ENCODE results near the gene RELT.

GRCh38 chr11:73398721-73399120, 22.5 kb downstream of the RELT start:
- no peak; the same call in 1 of the 2 replicates for TF ChIP-seq POLR2A (IDR thresholded peaks at IDR 0.05; ENCODE audit: low read depth, low read length)
- TF ChIP-seq POLR2AphosphoS5 (IDR thresholded peaks at IDR 0.05; ENCODE audit: low read depth, low read length), result 0 out of 2 replicates have a peak, but pooled peaks have one; percentile 3
- no peak for TF ChIP-seq TAF1 (IDR thresholded peaks at IDR 0.05; ENCODE audit: borderline replicate concordance, low read depth, low read length)
